ENCODE data around the gene DENND4C.
A peak's percentile ranks its signal among the peaks of the same experiment; 100 is the strongest.

DENND4C gene

DNA sequence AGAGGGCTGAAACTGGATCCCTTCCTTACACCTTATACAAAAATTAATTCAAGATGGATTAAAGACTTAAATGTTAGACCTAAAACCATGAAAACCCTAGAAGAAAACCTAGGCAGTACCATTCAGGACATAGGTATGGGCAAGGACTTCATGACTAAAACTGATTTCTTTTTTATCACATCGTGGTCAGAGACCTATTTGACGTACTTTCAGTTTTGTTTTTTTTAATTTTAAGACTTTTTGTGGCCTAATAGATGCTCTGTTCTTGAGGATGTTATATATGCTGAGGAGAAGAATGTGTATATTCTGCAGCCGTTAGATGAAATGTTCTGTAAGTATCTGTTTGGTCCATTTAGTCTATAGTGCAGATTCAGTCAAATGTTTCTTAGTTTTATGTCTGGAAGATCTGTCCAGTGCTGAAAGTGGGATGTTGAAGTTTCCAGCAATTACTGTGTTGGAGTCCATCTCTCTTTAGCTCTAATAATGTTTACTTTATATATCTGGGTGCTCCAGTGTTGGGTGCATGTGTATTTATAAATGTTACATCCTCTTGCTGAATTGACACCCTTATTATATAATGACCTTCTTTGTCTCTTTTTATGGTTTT, 36.4 kb downstream of the DENND4C start:
- DNase-seq (ENCODE audit: low read depth) = peak; percentile 13

DNA sequence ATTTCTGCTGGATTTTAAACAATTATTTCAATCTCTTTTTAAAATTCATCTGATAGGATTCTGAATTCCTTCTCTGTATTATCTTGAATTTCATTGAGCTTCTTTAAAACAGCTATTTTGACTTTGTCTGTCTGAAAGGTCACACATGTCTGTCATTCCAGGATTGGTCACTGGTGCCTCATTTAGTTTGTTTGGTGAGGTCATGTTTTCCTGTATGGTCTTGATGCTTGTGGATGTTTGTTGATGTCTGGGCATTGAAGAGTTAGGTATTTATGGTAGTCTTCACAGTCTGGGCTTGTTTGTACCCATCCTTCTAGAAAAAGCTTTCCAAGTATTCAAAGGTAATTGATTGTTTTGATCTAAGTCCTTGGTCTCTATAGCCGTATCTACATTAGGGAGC, 39.1 kb downstream of the DENND4C start:
- no peak for DNase-seq (ENCODE audit: low read depth)

DNA sequence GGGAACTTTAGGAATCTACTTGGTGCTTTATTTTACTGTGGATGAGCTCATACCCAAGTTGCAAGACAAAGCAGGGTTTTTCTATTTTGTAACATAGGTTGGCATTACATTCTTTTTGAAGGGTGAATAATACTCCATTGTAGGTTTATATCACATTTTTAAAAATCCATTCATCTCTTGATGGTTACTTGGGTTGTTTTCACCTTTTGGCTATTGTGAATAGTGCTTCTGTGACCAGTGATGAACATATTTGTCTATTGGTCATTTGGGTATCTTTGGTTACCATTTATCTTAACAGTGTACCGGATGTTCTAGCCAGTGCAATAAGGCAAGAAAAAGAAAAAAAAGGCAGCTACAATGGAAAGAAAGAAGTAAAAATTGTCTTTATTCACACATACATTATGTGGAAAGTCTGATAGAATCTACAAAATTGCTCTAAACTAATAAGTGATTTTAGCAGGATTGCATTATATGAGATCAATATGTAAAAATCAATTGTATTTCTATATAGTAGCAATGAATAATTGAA, 40.0 kb downstream of the DENND4C start:
- DNase-seq (ENCODE audit: low read depth) = no peak

DNA sequence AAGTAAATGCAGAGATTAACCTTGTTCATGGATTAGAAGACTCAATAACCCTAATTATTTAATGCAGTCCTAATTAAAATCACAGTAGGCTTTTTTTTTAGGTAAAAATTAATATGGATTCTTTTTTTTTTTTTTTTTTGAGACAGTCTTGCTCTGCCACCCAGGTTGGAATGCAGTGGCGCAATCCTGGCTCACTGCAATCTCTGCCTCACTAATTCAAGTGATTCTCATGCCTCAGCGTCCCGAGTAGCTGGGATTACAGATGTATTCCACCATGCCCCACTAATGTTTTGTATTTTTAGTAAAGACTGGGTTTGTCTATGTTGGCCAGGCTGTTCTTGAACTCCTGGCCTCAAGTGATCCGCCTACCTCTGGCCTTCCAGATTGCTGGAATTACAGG, 40.6 kb downstream of the DENND4C start:
- peak; percentile 63 for DNase-seq (ENCODE audit: low read depth)

DNA sequence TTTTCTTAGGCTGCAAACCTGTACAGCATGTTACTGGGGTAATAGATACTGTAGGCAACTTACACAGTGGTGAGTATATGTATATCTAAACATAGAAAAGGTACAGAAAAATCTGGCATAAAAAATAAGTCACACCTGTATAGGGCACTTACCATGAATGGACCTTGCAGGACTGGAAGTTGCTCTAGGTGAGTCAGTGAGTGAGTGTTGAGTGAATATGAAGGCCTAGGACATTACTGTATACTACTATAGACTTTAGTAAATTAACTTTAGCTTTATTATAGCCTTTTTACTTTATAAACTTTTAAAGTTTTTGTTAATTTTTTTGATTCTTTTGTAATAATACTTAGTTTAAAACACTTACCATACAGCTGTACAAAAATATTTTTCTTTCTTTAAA, 51.3 kb downstream of the DENND4C start:
- DNase-seq (ENCODE audit: low read depth) = no peak

DNA sequence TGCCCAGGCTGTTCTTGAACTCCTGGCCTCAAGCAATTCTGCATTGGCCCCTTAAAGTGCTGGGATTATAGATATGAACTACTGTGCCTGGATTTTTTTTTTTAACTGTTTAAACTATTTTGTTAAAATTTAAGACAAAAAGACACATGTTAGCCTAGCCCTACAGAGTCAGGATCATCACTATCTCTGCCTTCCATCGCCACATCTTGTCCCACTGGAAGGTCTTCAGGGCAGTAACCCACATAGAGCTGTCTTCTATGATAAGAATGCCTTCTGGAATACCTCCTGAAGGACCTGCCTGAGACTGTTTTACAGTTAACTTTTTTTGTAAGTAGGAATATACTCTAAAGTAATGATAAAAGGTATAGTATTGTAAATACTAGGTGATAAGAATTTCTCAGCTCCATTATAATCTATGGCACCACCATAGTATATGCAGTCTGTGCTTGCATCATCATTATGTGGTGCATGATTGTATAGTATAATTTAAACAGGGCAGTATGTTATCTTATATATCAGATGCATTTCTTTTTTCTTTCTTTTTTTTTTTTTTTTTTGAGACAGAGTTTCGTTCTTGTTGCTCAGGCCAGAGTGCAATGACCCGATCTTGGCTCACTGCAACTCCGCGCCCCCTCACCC, 52.7 kb downstream of the DENND4C start:
- DNase-seq (ENCODE audit: low read depth) = no peak

DNA sequence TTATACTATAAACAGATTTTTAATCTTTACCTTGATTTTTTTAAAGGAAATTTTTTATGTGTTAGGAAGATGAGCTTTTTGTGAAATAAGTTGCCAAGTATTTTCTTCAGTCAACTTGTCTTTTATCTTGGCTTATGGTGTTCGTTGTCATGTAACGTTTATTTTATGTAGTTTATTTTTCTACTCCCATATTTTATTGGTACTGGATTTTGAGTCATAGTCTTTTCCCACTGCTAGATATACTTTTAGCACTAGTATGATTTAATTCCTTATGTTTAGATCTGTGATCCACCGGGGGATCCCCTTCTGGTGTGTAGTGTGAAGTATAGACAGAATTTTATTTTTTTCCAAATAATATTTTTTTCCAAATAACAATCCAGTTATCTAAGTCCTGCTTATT, 54.2 kb downstream of the DENND4C start:
- DNase-seq (ENCODE audit: low read depth) = no peak

DNA sequence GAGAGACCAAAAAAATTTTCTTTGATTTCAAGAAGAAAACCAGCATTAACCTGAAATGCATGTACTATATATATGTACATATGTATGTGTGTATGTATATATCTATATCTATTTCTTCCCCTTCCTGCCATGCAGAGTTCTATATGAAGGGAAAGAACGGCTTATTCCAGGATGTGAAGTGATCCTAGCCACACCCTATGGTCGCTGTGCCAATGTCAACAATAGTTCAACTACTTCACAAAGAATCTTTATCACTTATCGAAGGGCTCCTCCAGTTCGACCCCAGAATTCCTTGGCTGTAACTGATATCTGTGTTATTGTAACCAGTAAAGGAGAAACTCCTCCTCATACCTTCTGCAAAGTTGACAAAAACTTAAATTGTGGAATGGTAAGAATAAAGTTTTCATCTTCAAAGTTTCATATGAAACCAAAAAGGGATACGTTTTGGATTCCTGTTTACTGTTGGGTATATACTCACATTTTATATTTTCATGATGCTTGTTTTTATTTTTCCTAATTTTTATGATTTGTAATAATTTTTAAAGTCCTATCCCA, 56.2 kb downstream of the DENND4C start:
- no peak for DNase-seq (ENCODE audit: low read depth)

DNA sequence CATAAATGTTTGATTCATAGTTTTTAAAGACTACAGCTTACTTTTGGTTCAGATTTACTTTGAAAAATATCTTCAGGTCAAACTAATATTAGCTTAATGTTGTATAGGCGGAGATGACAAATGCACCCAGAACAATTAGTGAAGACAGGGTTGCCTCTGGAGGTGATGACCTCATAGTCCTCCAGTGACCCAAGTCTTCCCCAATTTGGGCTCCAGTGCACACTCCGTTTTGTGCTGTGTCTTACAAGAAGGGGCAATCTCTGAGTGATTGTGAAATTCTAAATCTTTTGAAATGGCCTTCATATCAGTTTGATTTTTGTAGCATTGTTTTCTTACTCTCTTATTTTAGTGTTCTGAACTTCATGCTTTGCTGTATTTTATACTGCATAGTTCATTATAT, 57.6 kb downstream of the DENND4C start:
- no peak for DNase-seq (ENCODE audit: low read depth)

DNA sequence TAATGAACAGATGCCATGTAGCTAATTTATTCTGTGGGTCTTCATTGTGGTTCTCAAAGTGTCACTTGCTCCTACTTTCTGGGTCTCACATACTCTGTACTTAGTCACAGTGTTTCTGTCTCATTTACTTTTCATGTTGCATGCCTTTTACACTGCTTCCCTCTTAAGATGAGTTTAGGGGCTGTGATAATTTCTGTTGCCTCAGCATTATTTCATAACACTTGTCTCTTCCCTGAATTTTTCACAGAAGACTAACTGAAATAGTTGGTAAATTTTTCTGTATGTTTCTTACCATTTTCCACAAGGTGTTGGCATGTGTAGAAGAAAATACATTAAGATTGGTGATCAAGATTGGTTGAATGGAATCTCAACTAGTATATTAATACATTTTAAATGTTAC, 59.6 kb downstream of the DENND4C start:
- DNase-seq (ENCODE audit: low read depth) = no peak

DNA sequence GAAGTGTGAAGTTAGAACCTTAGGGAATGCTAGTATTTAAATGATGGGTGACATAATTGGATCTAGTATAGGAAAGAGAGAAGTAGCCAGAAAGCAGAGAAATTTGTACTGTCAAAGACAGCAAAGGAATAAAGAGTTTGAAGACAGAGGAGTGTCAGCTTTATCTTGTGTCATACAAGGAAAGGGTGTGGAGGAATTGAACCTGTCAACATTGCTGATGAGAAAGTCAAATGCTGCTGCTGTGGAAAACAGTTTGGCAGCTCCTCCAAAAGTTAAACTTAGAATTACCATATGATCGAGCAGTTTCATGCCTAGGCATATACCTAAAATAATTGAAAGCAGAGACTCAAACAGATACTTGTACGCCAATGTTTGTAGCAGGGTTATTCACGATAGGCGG, 63.7 kb downstream of the DENND4C start:
- DNase-seq (ENCODE audit: low read depth) = no peak

DNA sequence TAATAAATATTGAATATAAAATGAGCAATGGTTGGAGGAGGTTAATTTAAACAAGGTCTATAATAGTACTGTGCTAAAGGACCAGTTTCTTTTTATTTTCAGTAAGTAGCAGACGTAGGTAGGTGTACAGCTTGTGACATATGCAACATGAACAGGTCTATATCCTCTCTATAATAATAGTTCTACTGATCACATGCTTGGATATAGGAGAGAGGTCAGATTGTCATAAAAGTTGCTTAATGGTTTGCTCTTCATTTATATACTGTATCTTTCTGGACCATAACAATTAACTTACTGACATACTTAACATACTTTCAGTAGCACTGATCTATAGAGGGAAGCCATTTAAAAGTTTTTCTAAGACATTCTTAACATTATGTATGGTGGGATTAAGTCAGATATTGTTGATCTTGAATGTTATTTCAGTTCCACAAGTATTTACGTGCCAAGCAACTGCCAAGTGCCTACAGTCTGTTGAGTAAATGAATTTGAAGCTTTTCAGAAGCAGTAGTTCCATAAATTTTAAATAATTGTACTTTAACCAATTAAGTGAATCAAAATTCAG, 68.0 kb downstream of the DENND4C start:
- no peak for DNase-seq (ENCODE audit: low read depth)

DNA sequence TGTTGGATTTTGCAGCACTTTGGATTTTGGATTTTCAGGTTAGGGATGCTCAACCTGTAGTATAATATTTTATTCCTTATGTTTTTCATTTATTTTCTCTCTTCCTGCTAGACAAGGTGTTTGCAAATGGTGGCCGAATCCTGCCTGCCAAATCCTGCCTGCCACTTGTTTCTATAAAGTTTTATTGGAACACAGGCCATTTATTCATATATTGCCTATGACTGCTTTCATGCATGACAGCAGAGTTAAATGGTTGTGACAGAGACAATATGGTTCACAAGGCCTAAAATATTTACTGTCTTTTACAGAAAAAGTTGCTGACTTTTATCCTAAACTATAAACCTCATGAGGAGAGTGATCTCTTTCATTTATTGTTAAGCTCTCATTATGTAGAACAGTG, 72.7 kb downstream of the DENND4C start:
- DNase-seq (ENCODE audit: low read depth) = no peak

DNA sequence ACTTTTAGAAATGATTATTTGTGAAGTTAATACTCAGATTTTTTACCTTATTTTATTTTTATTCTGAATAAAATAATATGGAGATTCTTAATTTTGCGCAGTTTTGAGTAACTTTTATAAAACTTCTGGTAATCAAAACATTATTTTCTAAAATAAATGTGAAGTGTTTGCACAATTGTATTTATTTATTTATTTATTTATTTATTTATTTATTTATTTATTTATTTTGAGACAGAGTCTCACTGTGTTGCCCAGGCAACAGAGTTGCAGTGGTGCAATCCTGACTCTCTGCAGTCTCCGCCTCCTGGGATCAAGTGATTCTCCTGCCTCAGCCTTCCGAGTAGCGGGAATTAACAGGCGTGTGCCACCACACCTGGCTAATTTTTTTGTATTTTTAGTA, 76.1 kb downstream of the DENND4C start:
- no peak for DNase-seq (ENCODE audit: low read depth)

DNA sequence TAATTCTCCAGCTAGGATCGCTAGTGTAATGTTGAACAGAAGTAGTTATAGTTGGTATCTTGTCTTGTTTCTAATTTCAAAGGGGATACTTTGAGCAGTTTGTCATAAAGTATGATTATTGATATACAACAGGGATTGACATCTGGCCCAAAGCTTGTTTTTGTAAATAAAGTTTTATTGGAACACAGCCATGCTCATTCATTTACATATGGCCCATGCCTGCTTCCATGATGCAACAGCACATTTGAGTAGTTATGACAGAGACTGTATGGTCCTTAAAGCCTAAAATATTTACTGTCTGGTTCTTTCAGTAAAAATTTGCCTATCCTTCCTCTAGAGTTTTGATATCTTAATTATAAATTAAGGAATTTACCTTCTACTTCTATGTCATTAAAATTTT, 79.8 kb downstream of the DENND4C start:
- DNase-seq (ENCODE audit: low read depth) = no peak

DNA sequence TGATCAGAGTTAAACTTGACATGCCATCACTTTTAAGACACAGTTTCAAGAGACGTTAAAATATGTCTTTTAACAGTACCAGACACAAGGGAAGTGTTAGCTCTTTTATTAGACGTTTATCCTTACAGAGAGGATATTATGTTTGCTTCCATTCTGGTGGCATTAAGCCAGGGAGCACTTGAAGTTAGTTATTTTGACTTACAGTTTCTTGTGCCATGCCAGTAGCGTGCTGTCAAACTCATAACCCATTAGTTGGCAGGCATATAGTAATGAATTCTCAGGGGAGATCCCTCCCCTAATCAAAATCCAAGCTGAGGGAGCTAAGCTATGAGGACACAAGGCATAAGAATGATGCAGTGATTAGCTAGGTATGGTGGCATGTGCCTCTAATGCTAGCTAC, 83.1 kb downstream of the DENND4C start:
- DNase-seq (ENCODE audit: low read depth) = no peak

DNA sequence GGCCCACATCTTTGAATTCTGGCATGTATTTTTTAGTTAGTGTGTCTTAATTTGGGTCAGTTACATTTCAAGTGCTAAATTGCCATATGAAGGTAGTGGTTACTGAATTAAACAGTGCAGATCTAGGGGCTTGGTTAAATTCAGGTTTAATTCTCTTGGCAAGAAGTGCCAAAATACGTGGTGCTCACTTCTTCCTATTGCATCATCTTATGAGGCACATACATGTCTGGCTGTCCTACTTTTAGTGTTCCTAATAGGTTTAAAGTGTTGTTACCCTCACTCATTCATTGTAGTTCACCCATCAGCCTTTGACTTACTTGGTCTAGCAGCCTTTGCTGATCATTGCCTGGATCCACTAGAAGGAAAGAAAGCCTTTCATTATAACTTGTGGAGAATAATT, 90.0 kb downstream of the DENND4C start:
- no peak for DNase-seq (ENCODE audit: low read depth)

DNA sequence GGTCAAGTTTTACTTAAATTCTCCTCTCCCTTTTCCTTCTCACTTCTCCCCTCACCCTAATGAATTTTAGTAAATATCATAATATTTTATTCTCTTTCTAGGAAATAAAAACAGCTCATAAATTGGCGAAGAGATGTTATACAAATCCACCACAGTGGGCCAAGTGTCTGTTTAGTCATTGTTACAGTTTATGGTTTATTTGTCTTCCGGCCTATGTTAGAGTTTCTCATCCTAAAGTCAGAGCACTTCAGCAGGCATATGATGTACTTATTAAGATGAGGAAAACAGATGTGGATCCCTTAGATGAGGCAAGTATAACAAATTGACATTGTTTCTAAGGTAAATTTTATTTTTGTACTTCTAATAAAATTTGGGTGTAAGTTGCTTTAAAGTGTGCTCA, 101.4 kb downstream of the DENND4C start:
- DNase-seq (ENCODE audit: low read depth) = no peak

DNA sequence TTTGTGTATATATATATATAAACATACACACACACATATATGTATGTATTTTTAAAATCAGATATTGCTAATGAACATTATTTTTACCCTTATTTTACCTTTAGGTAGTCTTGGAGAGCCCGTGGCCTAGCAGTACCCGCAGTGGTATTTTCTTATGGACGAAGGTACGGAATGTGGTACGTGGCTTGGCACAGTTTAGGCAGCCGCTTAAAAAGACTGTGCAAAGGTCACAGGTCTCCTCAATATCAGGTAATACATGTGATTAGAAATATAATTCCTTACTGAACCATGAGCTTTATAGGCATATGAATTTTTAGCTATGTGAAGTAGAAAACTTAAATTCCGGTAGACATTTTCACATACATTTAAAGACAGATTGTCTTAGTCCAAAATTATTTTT, 105.7 kb downstream of the DENND4C start:
- no peak for DNase-seq (ENCODE audit: low read depth)

DNA sequence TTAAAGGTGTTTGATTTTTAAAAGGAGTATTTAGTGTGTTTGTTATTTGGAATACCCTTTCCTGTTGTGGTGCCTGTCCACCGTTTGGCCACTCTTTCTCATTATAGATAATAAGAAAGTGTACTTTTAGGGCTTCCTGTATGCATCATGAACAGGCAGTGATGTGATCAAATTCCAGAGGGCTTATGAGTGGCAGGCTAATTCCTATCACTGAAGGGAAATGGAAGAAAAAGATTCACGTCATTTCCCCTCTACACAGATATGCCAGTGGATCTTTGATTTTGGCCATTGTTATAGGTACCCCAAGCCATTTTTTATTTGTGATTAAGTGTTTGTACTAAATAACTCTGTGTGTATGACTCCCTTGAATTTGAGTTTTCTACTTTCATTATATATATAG, 112.5 kb downstream of the DENND4C start:
- DNase-seq (ENCODE audit: low read depth) = no peak

DNA sequence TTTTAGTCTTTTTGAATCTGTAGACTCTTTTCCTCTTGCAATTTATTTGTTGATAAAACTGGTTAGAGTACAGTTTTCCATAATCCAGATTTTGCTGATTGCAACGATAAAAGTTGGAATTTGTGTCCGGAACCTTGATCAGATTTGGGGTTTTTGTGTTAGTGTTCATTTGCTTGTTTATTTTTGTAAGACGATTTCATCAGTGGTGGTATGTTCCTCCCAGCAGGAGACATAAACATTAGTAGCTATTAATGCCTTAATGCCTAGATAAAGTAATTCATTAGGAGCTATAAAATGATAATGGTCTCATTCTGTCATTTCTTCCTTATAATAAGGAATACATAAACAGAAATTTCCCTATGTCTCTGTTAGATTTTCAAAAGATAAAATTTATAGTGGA, 128.2 kb downstream of the DENND4C start:
- no peak for DNase-seq (ENCODE audit: low read depth)

DNA sequence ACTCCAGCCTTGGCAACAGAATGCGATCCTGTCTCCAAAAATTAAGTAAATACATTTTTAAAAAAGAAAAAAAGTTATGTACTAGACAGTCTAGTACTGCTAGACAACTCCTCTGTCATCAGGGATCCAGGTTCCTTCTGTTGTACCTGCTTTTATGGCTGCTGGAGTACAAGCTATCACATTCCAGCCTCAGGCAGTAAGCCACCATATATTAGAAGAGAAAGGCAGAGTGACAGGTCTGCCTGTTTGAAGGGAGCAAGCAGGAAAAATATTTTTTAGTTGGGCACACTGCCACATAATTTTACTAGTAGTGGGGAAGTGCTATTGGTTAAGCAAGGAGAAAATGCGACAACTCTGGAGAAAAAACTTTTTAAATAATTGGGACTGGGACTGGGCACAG, 138.6 kb downstream of the DENND4C start:
- DNase-seq (ENCODE audit: low read depth) = no peak

DNA sequence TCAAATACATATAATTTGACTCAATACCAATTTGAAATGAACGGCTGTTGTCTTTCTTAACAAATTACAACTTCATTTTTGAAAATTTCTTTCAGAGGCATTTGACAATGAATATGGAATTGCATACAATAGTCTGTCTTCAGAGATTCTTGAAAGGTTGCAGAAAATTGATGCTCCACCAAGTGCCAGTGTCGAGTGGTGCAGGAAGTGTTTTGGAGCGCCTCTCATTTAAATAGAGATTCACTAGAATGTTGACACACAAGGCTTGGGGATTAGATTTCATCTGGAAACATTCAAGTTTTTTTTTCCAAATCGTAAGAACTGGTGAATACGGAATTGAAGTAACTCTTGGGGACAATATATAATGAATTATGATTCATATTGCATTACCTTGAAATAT, 141.4 kb downstream of the DENND4C start:
- no peak for DNase-seq (ENCODE audit: low read depth)

DNA sequence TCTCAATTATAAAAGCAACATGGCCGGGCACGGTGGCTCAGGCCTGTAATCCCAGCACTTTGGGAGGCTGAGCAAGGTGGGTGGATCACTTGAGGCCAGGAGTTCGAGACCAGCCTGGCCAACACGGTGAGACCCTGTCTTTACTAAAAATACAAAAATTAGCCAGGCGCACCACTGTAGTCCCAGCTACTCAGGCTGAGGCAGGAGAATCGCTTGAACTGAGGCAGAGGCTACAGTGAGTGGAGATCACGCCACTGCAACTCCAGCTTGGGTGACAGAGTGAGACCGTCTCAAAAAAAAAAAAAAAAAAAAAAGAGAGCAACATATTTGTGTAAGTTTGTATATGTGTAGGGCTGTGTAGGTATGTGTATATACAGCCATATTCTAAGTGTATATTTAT, 142.1 kb downstream of the DENND4C start:
- no peak for DNase-seq (ENCODE audit: low read depth)
